Right renal pelvis (tissue), 4 donors: Measurements from ENCODE around the gene CTIF. TPM values are rescaled to one million over a fixed set of nuclear protein-coding genes. Genes with fewer than 3 reads are reported as not detected.

Experiments used
- DNase-seq, 4 donors: peaks; one replicate each; pipeline ENCODE4 v3.0.0-alpha.2; 2013; ENCODE audit warnings: low read depth in 4 of 4, low spot score in 3 of 4, missing footprints in 1 of 4
- polyA plus RNA-seq, 4 donors: library from polyadenylated mRNA; unstranded; fragments of 120-200 nt; gene quantifications; one replicate each; pipeline ENCODE4 v1.2.1, GENCODE V29; 2013; ENCODE audit not compliant: insufficient read length in 4 of 4

The CTIF gene
- polyA plus RNA-seq, 4 donors, result 19.1 to 21.8 (median 21.7) TPM

- DNase-seq, result no peak
These were observed 299.4 kb downstream of the CTIF start for GRCh38 chr18:48838166-48838775.

GRCh38 chr18:48838921-48839818, 300.3 kb downstream of the CTIF start:
- DNase-seq, result no peak

GRCh38 chr18:48839819-48840490, 301.1 kb downstream of the CTIF start:
- no peak for DNase-seq

GRCh38 chr18:48840491-48840877, 301.7 kb downstream of the CTIF start:
- no peak for DNase-seq

GRCh38 chr18:48841381-48842258, 302.8 kb downstream of the CTIF start:
- DNase-seq, result no peak

- peak in 3 of 4 donors; percentile 71 to 80 (median 77) for DNase-seq
These were observed 303.6 kb downstream of the CTIF start for GRCh38 chr18:48842259-48843061.

- no peak for DNase-seq
These were observed 304.3 kb downstream of the CTIF start for GRCh38 chr18:48843162-48843561.

GRCh38 chr18:48843596-48843995, 304.8 kb downstream of the CTIF start:
- DNase-seq, result no peak

- DNase-seq, result no peak
These were observed 305.4 kb downstream of the CTIF start for GRCh38 chr18:48844271-48844670.

- DNase-seq, result no peak
These were observed 306.3 kb downstream of the CTIF start for GRCh38 chr18:48845174-48845573.

GRCh38 chr18:48846423-48846932, 307.6 kb downstream of the CTIF start:
- no peak for DNase-seq

GRCh38 chr18:48847807-48848486, 309.1 kb downstream of the CTIF start:
- no peak for DNase-seq

- DNase-seq, result no peak
These were observed 309.9 kb downstream of the CTIF start for GRCh38 chr18:48848641-48849143.

GRCh38 chr18:48850822-48851598, 312.2 kb downstream of the CTIF start:
- DNase-seq, result peak in 2 of 4 donors; percentile 70 to 76

- DNase-seq, result no peak
These were observed 312.7 kb downstream of the CTIF start for GRCh38 chr18:48851599-48851960.

- DNase-seq, result no peak
These were observed 313.5 kb downstream of the CTIF start for GRCh38 chr18:48852292-48852691.

GRCh38 chr18:48852794-48853193, 314.0 kb downstream of the CTIF start:
- DNase-seq, result no peak

- no peak for DNase-seq
These were observed 314.8 kb downstream of the CTIF start for GRCh38 chr18:48853588-48853987.
